Mesenchymal stem cell (in vitro differentiated cells and primary cell): ENCODE measurements around the gene COQ8A.

Source experiments
- DNase-seq: peaks from one replicate; pipeline ENCODE4 v3.0.0-alpha.2; 2013
- H2AFZ ChIP-seq: one replicate; pipeline ENCODE4 v1.6.1; 2013; ENCODE audit warnings: low read depth, mild to moderate bottlenecking, control low read depth, inconsistent platforms, low read length, moderate library complexity
- H2AK5ac ChIP-seq: 2 replicates; pipeline ENCODE4 v1.6.1; 2013; ENCODE audit warnings: low read length, moderate library complexity, mild to moderate bottlenecking, inconsistent platforms; ENCODE audit not compliant: severe bottlenecking
- H2BK120ac ChIP-seq: one replicate; pipeline ENCODE4 v1.6.1; 2013; ENCODE audit warnings: low read depth, mild to moderate bottlenecking, inconsistent platforms, low read length, moderate library complexity
- H2BK12ac ChIP-seq, 2 experiments: one replicate each; pipeline ENCODE4 v1.6.1; 2013; ENCODE audit warnings: inconsistent platforms in 2 of 2, low read length in 2 of 2, mild to moderate bottlenecking in 2 of 2, moderate library complexity in 2 of 2, control low read depth in 1 of 2
- H2BK15ac ChIP-seq: one replicate; pipeline ENCODE4 v1.6.1; 2013; ENCODE audit warnings: mild to moderate bottlenecking, low read depth, inconsistent platforms; ENCODE audit not compliant: poor library complexity, severe bottlenecking
- H2BK5ac ChIP-seq: 2 replicates; pipeline ENCODE4 v1.6.1; 2013; ENCODE audit warnings: low read depth, mild to moderate bottlenecking, low read length, control low read depth, inconsistent platforms; ENCODE audit not compliant: poor library complexity, severe bottlenecking
- H3K14ac ChIP-seq, 2 experiments: one replicate each; pipeline ENCODE4 v1.6.1; 2013; ENCODE audit warnings: inconsistent platforms in 2 of 2, low read length in 2 of 2, control low read depth in 1 of 2, mild to moderate bottlenecking in 1 of 2, moderate library complexity in 1 of 2
- H3K18ac ChIP-seq, 2 experiments: one replicate each; pipeline ENCODE4 v1.6.1; 2013; ENCODE audit warnings: inconsistent platforms in 2 of 2, low read length in 2 of 2, control low read depth in 1 of 2, low read depth in 1 of 2, mild to moderate bottlenecking in 1 of 2
- H3K23ac ChIP-seq, 2 experiments: one replicate each; pipeline ENCODE4 v1.6.1; 2013; ENCODE audit warnings: inconsistent platforms in 2 of 2, low read length in 2 of 2, mild to moderate bottlenecking in 2 of 2, moderate library complexity in 2 of 2, control low read depth in 1 of 2
- H3K27ac ChIP-seq: 2 replicates; pipeline ENCODE4 v1.5.1; 2013; ENCODE audit warnings: mild to moderate bottlenecking, moderate library complexity, low read length, control low read depth, inconsistent platforms; ENCODE audit not compliant: poor library complexity, severe bottlenecking
- H3K27me3 ChIP-seq, 2 experiments: 2 replicates each; pipeline versions ENCODE4 v1.6.1 to v1.7.0; 2013; ENCODE audit warnings: low read length in 2 of 2, mild to moderate bottlenecking in 2 of 2, moderate library complexity in 2 of 2, control low read depth in 1 of 2, inconsistent platforms in 1 of 2; ENCODE audit not compliant: control insufficient read depth in 1 of 2, insufficient read depth in 1 of 2
- H3K36me3 ChIP-seq, 2 experiments: 2 replicates each; pipeline versions ENCODE4 v1.6.1 to v1.7.0; 2013; ENCODE audit warnings: low read length in 2 of 2, control low read depth in 1 of 2, inconsistent platforms in 1 of 2, low read depth in 1 of 2, mild to moderate bottlenecking in 1 of 2; ENCODE audit not compliant: insufficient read depth in 2 of 2, control insufficient read depth in 1 of 2
- H3K4ac ChIP-seq, 2 experiments: one replicate each; pipeline ENCODE4 v1.6.1; 2013; ENCODE audit warnings: inconsistent platforms in 2 of 2, low read length in 2 of 2, mild to moderate bottlenecking in 2 of 2, moderate library complexity in 2 of 2, control low read depth in 1 of 2, low read depth in 1 of 2
- H3K4me1 ChIP-seq: 2 replicates; pipeline ENCODE4 v1.6.1; 2013; ENCODE audit warnings: low read depth, low read length, control low read depth; ENCODE audit not compliant: control insufficient read depth, insufficient read depth
- H3K4me2 ChIP-seq: 2 replicates; pipeline ENCODE4 v1.6.1; 2013; ENCODE audit warnings: low read length, mild to moderate bottlenecking, inconsistent platforms; ENCODE audit not compliant: poor library complexity, severe bottlenecking
- H3K4me3 ChIP-seq, 2 experiments: 2 replicates each; pipeline versions ENCODE4 v1.5.1 to v1.7.0; 2013; ENCODE audit warnings: low read length in 2 of 2, mild to moderate bottlenecking in 2 of 2, control low read depth in 1 of 2, low read depth in 1 of 2; ENCODE audit not compliant: insufficient read depth in 1 of 2
- H3K79me1 ChIP-seq: replicated peaks from 2 replicates; pipeline ENCODE4 v1.6.1; 2013; ENCODE audit warnings: mild to moderate bottlenecking, control low read depth, low read length, inconsistent platforms; ENCODE audit not compliant: poor library complexity, severe bottlenecking
- H3K9ac ChIP-seq: 2 replicates; pipeline ENCODE4 v1.7.0; 2013; ENCODE audit warnings: mild to moderate bottlenecking, low read length, moderate library complexity
- H3K9me3 ChIP-seq: 2 replicates; pipeline ENCODE4 v1.7.0; 2013; ENCODE audit warnings: mild to moderate bottlenecking, low read length; ENCODE audit not compliant: control insufficient read depth
- H4K8ac ChIP-seq: one replicate; pipeline ENCODE4 v1.6.1; 2013; ENCODE audit warnings: inconsistent platforms, mild to moderate bottlenecking, low read length, moderate library complexity
- H4K91ac ChIP-seq: one replicate; pipeline ENCODE4 v1.6.1; 2013; ENCODE audit warnings: mild to moderate bottlenecking, low read length, inconsistent platforms
- WGBS: methylation state at CpG from one replicate; pipeline ENCODE4 v1.1.7; 2013; ENCODE audit warnings: mixed read lengths; 5-methylcytosine and 5-hydroxymethylcytosine counted together

The COQ8A gene

GRCh38 chr1:226934483-226935237 is 5.4 kb upstream of the COQ8A start:
- H2BK12ac ChIP-seq = no peak overlapping the region
- no peak overlapping the region for H2AFZ ChIP-seq
- no peak overlapping the region for H2BK120ac ChIP-seq
- H3K27me3 ChIP-seq = no peaks in the 10 kb centered on the region
- no peak overlapping the region for H3K27ac ChIP-seq
- no peak for DNase-seq
- H3K4ac ChIP-seq = no peak overlapping the region
- no peak overlapping the region for H2BK15ac ChIP-seq
- H4K8ac ChIP-seq = no peak overlapping the region
- no peak overlapping the region for H3K18ac ChIP-seq
- peaks cover 8% of the 10 kb centered on the region for H3K9me3 ChIP-seq
- no peak overlapping the region for H3K23ac ChIP-seq
- no peaks in the 10 kb centered on the region for H3K79me1 ChIP-seq
- no peak overlapping the region for H3K4me3 ChIP-seq
- H3K14ac ChIP-seq = no peak overlapping the region
- no peak overlapping the region for H2AK5ac ChIP-seq
- peaks cover 2% of the 10 kb centered on the region for H3K4me1 ChIP-seq
- no peak overlapping the region for H3K4me2 ChIP-seq
- H3K9ac ChIP-seq = no peak overlapping the region
- H4K91ac ChIP-seq = no peak overlapping the region
- 100% methylated on average over 1 of the region's 3 CpGs for WGBS
- no peaks in the 10 kb centered on the region for H3K36me3 ChIP-seq
- no peak overlapping the region for H2BK5ac ChIP-seq

- Histone ChIP-seq H2BK120ac (no peak overlapping the region), H3K79me1 (peaks cover 16% of the 10 kb centered on the region), H2BK5ac (no peak overlapping the region), H2AFZ (peak overlapping the region; percentile 3), H3K23ac (no peak overlapping the region), H3K18ac (peak overlapping the region in 1 of 2 experiments; percentile 46), H3K9me3 (peaks cover 8% of the 10 kb centered on the region), H3K27ac (no peak overlapping the region), H3K27me3 (no peaks in the 10 kb centered on the region), H4K8ac (no peak overlapping the region), H2AK5ac (peak overlapping the region; percentile 54), H3K4ac (peak overlapping the region in 1 of 2 experiments; percentile 24), H3K4me1 (peaks cover 7% of the 10 kb centered on the region), H3K9ac (peak overlapping the region; percentile 96), H3K36me3 (no peaks in the 10 kb centered on the region), H3K14ac (no peak overlapping the region), H4K91ac (no peak overlapping the region), H3K4me2 (no peak overlapping the region), H2BK12ac (peak overlapping the region in 1 of 2 experiments; percentile 59), H3K4me3 (peak overlapping the region in 1 of 2 experiments; percentile 87), H2BK15ac (no peak overlapping the region)
- WGBS = 97% methylated on average over 10 of the region's 10 CpGs
- DNase-seq = no peak
These were observed 2.0 kb upstream of the COQ8A start for GRCh38 chr1:226937940-226938725.

DNA sequence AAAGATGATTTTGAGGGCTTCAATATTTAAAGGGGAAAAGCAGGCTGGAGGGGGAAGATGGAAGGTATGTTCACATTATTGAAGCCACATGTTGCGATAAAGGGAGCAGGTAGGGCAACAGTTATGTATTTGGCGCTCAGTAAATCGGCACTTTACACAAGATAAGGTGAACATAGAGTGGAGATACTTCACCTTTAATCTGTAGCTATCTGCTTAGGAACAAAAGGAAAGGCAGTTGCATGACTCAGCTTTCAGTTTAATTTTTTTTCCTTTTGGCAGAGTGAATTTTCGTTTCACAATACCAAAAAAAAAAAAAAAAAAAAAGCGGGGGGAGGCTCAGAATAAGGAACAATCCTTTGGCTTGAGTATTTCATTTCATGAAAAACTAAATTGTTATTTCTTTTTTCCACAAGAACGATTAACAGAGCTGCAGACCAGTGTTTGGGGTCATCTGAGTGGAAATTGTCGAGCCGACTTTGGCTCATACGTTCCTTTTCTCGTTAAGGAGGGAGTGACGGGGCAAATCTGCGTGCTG is 1.1 kb upstream of the COQ8A start:
- H3K9ac ChIP-seq = peak overlapping the region; percentile 96
- WGBS = 25% methylated on average over 10 of the region's 12 CpGs

More for the DNA sequence above, 1.1 kb upstream of the COQ8A start:
- Histone ChIP-seq H3K9me3 (peaks cover 8% of the 10 kb centered on the region), H3K4me3 (peak overlapping the region; percentile 71 to 87), H2BK12ac (peak overlapping the region in 1 of 2 experiments; percentile 67), H3K4me2 (peak overlapping the region; percentile 92), H3K4me1 (peaks cover 7% of the 10 kb centered on the region), H3K27me3 (no peaks in the 10 kb centered on the region), H2BK5ac (peak overlapping the region; percentile 9), H2AFZ (peak overlapping the region; percentile 10), H3K4ac (peak overlapping the region; percentile 69 to 94), H4K91ac (peak overlapping the region; percentile 48), H2BK15ac (no peak overlapping the region), H2BK120ac (peak overlapping the region; percentile 82), H2AK5ac (no peak overlapping the region), H3K79me1 (peaks cover 20% of the 10 kb centered on the region), H3K27ac (peak overlapping the region; percentile 82), H3K36me3 (no peaks in the 10 kb centered on the region), H3K18ac (peak overlapping the region; percentile 21 to 96), H3K14ac (peak overlapping the region in 1 of 2 experiments; percentile 55), H3K23ac (no peak overlapping the region), H4K8ac (peak overlapping the region; percentile 93)
- DNase-seq = peak; percentile 70
